GM12878 (cell line): ENCODE measurements around the gene IL20RA. TPM values are rescaled to one million over a fixed set of nuclear protein-coding genes. Genes with fewer than 3 reads are reported as not detected.

Experiments
- ATAC-seq: fragments of 200-7000 bp; cut with Tn5 transposase; 3 replicates; pipeline ENCODE4 v1.9.1; 2020; ENCODE audit warnings: mild to moderate bottlenecking, moderate library complexity
- BruUV-seq: library from RNA; stranded (reverse); fragments of 400-500 nt; replicated peaks from 2 replicates; lab custom pipeline; 2021; lab: Mats Ljungman, UMichigan
- CTCF ChIA-PET: fragments of 300-600 bp; sonication (Branson Sonifier 250); formaldehyde crosslinking; extraction: SDS; loops from one replicate; lab custom pipeline; 2021; ENCODE audit warnings: inconsistent platforms; lab: Yijun Ruan, JAX
- POLR2A ChIA-PET: fragments of 350-600 bp; formaldehyde crosslinking; extraction: SDS; loops from one replicate; lab custom pipeline; 2021; ENCODE audit warnings: inconsistent platforms; lab: Charles Lee
- RAD21 ChIA-PET: fragments of 300-600 bp; sonication (Branson Sonifier 250); formaldehyde crosslinking; loops from one replicate; lab custom pipeline; 2023; ENCODE audit warnings: antibody characterized with exemption; ENCODE audit not compliant: unreplicated experiment; lab: Charles Lee
- SMC1A ChIA-PET: fragments of 300-600 bp; sonication (Branson Sonifier 250); formaldehyde crosslinking; loops from one replicate; lab custom pipeline; 2023; ENCODE audit not compliant: unreplicated experiment, uncharacterized antibody; lab: Charles Lee
- DNase-seq: peaks from one replicate; pipeline ENCODE4 v3.0.0-alpha.2; 2011; ENCODE audit warnings: low read depth, low spot score
- FAIRE-seq: peaks from 3 replicates; lab custom pipeline; 2011; peaks lifted over from hg19 to GRCh38; lab: Jason Lieb, UNC
- H2AFZ ChIP-seq: 2 replicates; pipeline ENCODE4 v1.6.0; 2011; ENCODE audit warnings: low read depth, low read length, control low read depth; ENCODE audit not compliant: control insufficient read depth
- H3K27ac ChIP-seq: 2 replicates; pipeline ENCODE4 v1.5.1; 2011; ENCODE audit warnings: control low read depth; ENCODE audit not compliant: control insufficient read depth, insufficient read depth
- H3K27me3 ChIP-seq, 2 experiments: replicated peaks in 1 of 2; 2 replicates each; pipeline versions ENCODE4 v1.6.0 to v1.6.1; 2011; ENCODE audit warnings: low read length in 1 of 2; ENCODE audit not compliant: control insufficient read depth in 2 of 2, insufficient read depth in 2 of 2
- H3K36me3 ChIP-seq, 2 experiments: 2 replicates each; pipeline ENCODE4 v1.5.1; 2011; ENCODE audit warnings: low read length in 1 of 2; ENCODE audit not compliant: control insufficient read depth in 2 of 2, insufficient read depth in 2 of 2
- H3K4me1 ChIP-seq: 2 replicates; pipeline ENCODE4 v1.6.1; 2011; ENCODE audit warnings: mild to moderate bottlenecking, low read length, moderate library complexity, mixed read lengths; ENCODE audit not compliant: control insufficient read depth, insufficient read depth
- H3K4me2 ChIP-seq: 2 replicates; pipeline ENCODE4 v1.6.0; 2011; ENCODE audit warnings: control low read depth; ENCODE audit not compliant: control insufficient read depth, insufficient read depth
- H3K4me3 ChIP-seq: fragments of 200-600 bp; sonication (generic); 2 replicates; pipeline ENCODE4 v1.5.1; 2016
- H3K79me2 ChIP-seq: 2 replicates; pipeline ENCODE4 v1.6.0; 2011; ENCODE audit warnings: low read length; ENCODE audit not compliant: control insufficient read depth, insufficient read depth
- H3K9ac ChIP-seq: 2 replicates; pipeline ENCODE4 v1.8.0; 2011; ENCODE audit warnings: low read length, control low read depth, mixed read lengths; ENCODE audit not compliant: control insufficient read depth, insufficient read depth
- H3K9me3 ChIP-seq: replicated peaks from 3 replicates; pipeline ENCODE4 v1.5.1; 2011; ENCODE audit warnings: mild to moderate bottlenecking, low read length; ENCODE audit not compliant: control insufficient read depth, insufficient read depth
- H4K20me1 ChIP-seq: 2 replicates; pipeline ENCODE4 v1.6.0; 2011; ENCODE audit not compliant: control insufficient read depth, insufficient read depth
- BACH1 ChIP-seq: fragments of 450-650 bp; IDR thresholded peaks from 2 replicates; pipeline ENCODE4 v1.6.1; 2017; ENCODE audit warnings: mild to moderate bottlenecking, borderline replicate concordance
- EP300 ChIP-seq, 2 experiments: fragments of 150-350 bp in 1 of 2; IDR thresholded peaks; 2 replicates each; pipeline ENCODE4 v1.6.1; 2011 to 2012; ENCODE audit warnings: low read depth in 2 of 2, low read length in 2 of 2, borderline replicate concordance in 1 of 2, improper control_type of control experiment in 1 of 2, inconsistent platforms in 1 of 2; ENCODE audit not compliant: control insufficient read depth in 1 of 2
- IRF4 ChIP-seq: IDR thresholded peaks from 2 replicates; pipeline ENCODE4 v1.6.1; 2011; ENCODE audit warnings: low read depth, low read length
- NFYA ChIP-seq: IDR thresholded peaks from 2 replicates; pipeline ENCODE4 v1.6.1; 2011; ENCODE audit warnings: low read depth, mild to moderate bottlenecking, low read length, improper control_type of control experiment, borderline replicate concordance
- NKRF ChIP-seq: fragments of 450-650 bp; conservative IDR thresholded peaks from 2 replicates; pipeline ENCODE4 v1.6.1; 2017; ENCODE audit warnings: mild to moderate bottlenecking, moderate library complexity
- POLR2AphosphoS2 ChIP-seq: IDR thresholded peaks from 2 replicates; pipeline ENCODE4 v1.6.1; 2011; ENCODE audit warnings: low read depth, mild to moderate bottlenecking, low read length, improper control_type of control experiment, moderate library complexity
- RCOR1 ChIP-seq: conservative IDR thresholded peaks from 2 replicates; pipeline ENCODE4 v1.6.1; 2012; ENCODE audit warnings: low read depth, low read length, improper control_type of control experiment
- SMARCA5 ChIP-seq: fragments of 450-650 bp; IDR thresholded peaks from 2 replicates; pipeline ENCODE4 v1.6.1; 2017; ENCODE audit warnings: mild to moderate bottlenecking
- TCF3 ChIP-seq: IDR thresholded peaks from 2 replicates; pipeline ENCODE4 v1.6.1; 2012; ENCODE audit warnings: low read depth, mild to moderate bottlenecking, low read length, borderline replicate concordance; ENCODE audit not compliant: insufficient read depth
- USF2 ChIP-seq: IDR thresholded peaks from 2 replicates; pipeline ENCODE4 v1.6.1; 2011; ENCODE audit warnings: low read depth, low read length, improper control_type of control experiment, borderline replicate concordance
- YY1 ChIP-seq: IDR thresholded peaks from 2 replicates; pipeline ENCODE4 v1.6.1; 2011; ENCODE audit warnings: low read depth, mild to moderate bottlenecking, low read length
- ZNF622 ChIP-seq: fragments of 450-650 bp; IDR thresholded peaks from 2 replicates; pipeline ENCODE4 v1.6.1; 2017; ENCODE audit warnings: mild to moderate bottlenecking, inconsistent platforms
- WGBS: methylation state at CpG from one replicate; pipeline ENCODE4 v1.1.6; 2016; ENCODE audit warnings: low lambda C conversion rate; ENCODE audit not compliant: insufficient replicate concordance, insufficient coverage; ENCODE audit errors: missing lambda C conversion rate; 5-methylcytosine and 5-hydroxymethylcytosine counted together
- in situ Hi-C: fragments of 300-500 bp; cut with MboI; formaldehyde crosslinking; loops from 9 replicates; pipeline ENCODE4 v1.14.3; 2018; ENCODE audit warnings: mixed read lengths
- intact Hi-C: fragments of 100-400 bp; cut with micrococcal nuclease; formaldehyde crosslinking; loops from one replicate; pipeline ENCODE4 v1.14.2; 2022; ENCODE audit not compliant: unreplicated experiment
- polyA plus RNA-seq, 11 experiments: library from polyadenylated mRNA; depleted of rRNA in 4 of 11; unstranded in 6 of 11; stranded (reverse) in 5 of 11; fragments of >200 nt; fragmentation: Nextera tagmentation in 4 of 11; fragmentation: Illumina TruSeq in 1 of 11; extraction: Ambion mirVana in 4 of 11; extraction: Trizol in 1 of 11; gene quantifications; 1 replicate in 1 of 11; 2 replicates in 10 of 11; pipeline versions ENCODE4 v1.2.1 to v1.2.3, GENCODE V29; 2011 to 2016; ENCODE audit warnings: inconsistent platforms in 2 of 11, missing spikeins in 2 of 11, low read depth in 1 of 11
- total RNA-seq, 4 experiments: library from RNA; depleted of rRNA in 3 of 4; stranded (reverse); fragments of >200 nt in 3 of 4; fragmentation: Illumina TruSeq in 1 of 4; extraction: Trizol in 1 of 4; gene quantifications; 2 replicates each; pipeline versions ENCODE4 v1.2.1 to v1.2.3, GENCODE V29; 2013 to 2021
- TF ChIP-seq, protein P1 (sequence below), 3 experiments: IDR thresholded peaks in 2 of 3; conservative IDR thresholded peaks in 1 of 3; 2 replicates each; pipeline ENCODE4 v1.5.1; 2011; ENCODE audit warnings: low read depth in 3 of 3, low read length in 3 of 3, mild to moderate bottlenecking in 3 of 3, control low read depth in 2 of 3, moderate library complexity in 2 of 3, inconsistent platforms in 1 of 3, mixed read lengths in 1 of 3; ENCODE audit not compliant: control insufficient read depth in 2 of 3, insufficient read depth in 1 of 3; ENCODE audit errors: extremely low read depth in 1 of 3
- TF ChIP-seq, protein P2 (sequence below): IDR thresholded peaks from 2 replicates; pipeline ENCODE4 v1.6.1; 2012; ENCODE audit warnings: improper control_type of control experiment, low read depth, low read length; ENCODE audit not compliant: insufficient replicate concordance

IL20RA gene
- total and polyA plus RNA-seq, 10 of the 15 experiments (the other 5 are each of a cell fraction or from before 2014, with no cell fraction given): 0.02 to 0.16 (median 0.09) TPM; not detected in 3

- ChIA-PET SMC1A (no interaction called here), POLR2A (no interaction called here), RAD21 (no interaction called here), CTCF (interaction anchor here (1.1 to 1.6 kb wide), 2 partner anchors 10 to 622 kb away, joined by 3 to 4 read pairs; no protein-coding TSS in a partner anchor)
- H4K20me1 ChIP-seq: no peaks in the 10 kb centered on the region
- no peak overlapping the region for H3K4me3 ChIP-seq
- in situ Hi-C loops: no loop called here
- H2AFZ ChIP-seq: no peak overlapping the region
- no peak for DNase-seq
- H3K4me1 ChIP-seq: peaks cover 4% of the 10 kb centered on the region; the same call in 1 of the 2 replicates
- no peaks in the 10 kb centered on the region for H3K79me2 ChIP-seq
- BruUV-seq: no TSS peak
- peak; percentile 36; the same call in 2 of the 3 replicates for ATAC-seq
- no peak for FAIRE-seq
- H3K36me3 ChIP-seq: no peaks in the 10 kb centered on the region
- no peaks in the 10 kb centered on the region for H3K9me3 ChIP-seq
- intact Hi-C loops: no loop called here
- no peak overlapping the region for H3K9ac ChIP-seq
- H3K4me2 ChIP-seq: no peak overlapping the region
- H3K27me3 ChIP-seq: no peaks in the 10 kb centered on the region; a peak in 2 of 4 replicates
- 59% methylated on average over 3 of the region's 3 CpGs for WGBS
- H3K27ac ChIP-seq: no peak overlapping the region
- TF ChIP-seq SMARCA5 (no peak), NKRF (no peak), YY1 (no peak), NFYA (no peak), IRF4 (no peak), ZNF622 (no peak), TCF3 (no peak), EP300 (IDR thresholded peaks at IDR 0.05; ENCODE audit: borderline replicate concordance in 1 of 2, control insufficient read depth in 1 of 2, low read depth in 2 of 2, low read length in 2 of 2) (no peak), BACH1 (no peak), RCOR1 (no peak), USF2 (no peak), POLR2AphosphoS2 (no peak)
- TF ChIP-seq, protein P1, sequence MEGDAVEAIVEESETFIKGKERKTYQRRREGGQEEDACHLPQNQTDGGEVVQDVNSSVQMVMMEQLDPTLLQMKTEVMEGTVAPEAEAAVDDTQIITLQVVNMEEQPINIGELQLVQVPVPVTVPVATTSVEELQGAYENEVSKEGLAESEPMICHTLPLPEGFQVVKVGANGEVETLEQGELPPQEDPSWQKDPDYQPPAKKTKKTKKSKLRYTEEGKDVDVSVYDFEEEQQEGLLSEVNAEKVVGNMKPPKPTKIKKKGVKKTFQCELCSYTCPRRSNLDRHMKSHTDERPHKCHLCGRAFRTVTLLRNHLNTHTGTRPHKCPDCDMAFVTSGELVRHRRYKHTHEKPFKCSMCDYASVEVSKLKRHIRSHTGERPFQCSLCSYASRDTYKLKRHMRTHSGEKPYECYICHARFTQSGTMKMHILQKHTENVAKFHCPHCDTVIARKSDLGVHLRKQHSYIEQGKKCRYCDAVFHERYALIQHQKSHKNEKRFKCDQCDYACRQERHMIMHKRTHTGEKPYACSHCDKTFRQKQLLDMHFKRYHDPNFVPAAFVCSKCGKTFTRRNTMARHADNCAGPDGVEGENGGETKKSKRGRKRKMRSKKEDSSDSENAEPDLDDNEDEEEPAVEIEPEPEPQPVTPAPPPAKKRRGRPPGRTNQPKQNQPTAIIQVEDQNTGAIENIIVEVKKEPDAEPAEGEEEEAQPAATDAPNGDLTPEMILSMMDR (IDR thresholded peaks at IDR 0.05 in 2 of 3, conservative IDR thresholded peaks at IDR 0.05 in 1 of 3; ENCODE audit: control insufficient read depth in 2 of 3, extremely low read depth in 1 of 3, insufficient read depth in 1 of 3, low read depth in 3 of 3, low read length in 3 of 3): no peak
- TF ChIP-seq, protein P2, sequence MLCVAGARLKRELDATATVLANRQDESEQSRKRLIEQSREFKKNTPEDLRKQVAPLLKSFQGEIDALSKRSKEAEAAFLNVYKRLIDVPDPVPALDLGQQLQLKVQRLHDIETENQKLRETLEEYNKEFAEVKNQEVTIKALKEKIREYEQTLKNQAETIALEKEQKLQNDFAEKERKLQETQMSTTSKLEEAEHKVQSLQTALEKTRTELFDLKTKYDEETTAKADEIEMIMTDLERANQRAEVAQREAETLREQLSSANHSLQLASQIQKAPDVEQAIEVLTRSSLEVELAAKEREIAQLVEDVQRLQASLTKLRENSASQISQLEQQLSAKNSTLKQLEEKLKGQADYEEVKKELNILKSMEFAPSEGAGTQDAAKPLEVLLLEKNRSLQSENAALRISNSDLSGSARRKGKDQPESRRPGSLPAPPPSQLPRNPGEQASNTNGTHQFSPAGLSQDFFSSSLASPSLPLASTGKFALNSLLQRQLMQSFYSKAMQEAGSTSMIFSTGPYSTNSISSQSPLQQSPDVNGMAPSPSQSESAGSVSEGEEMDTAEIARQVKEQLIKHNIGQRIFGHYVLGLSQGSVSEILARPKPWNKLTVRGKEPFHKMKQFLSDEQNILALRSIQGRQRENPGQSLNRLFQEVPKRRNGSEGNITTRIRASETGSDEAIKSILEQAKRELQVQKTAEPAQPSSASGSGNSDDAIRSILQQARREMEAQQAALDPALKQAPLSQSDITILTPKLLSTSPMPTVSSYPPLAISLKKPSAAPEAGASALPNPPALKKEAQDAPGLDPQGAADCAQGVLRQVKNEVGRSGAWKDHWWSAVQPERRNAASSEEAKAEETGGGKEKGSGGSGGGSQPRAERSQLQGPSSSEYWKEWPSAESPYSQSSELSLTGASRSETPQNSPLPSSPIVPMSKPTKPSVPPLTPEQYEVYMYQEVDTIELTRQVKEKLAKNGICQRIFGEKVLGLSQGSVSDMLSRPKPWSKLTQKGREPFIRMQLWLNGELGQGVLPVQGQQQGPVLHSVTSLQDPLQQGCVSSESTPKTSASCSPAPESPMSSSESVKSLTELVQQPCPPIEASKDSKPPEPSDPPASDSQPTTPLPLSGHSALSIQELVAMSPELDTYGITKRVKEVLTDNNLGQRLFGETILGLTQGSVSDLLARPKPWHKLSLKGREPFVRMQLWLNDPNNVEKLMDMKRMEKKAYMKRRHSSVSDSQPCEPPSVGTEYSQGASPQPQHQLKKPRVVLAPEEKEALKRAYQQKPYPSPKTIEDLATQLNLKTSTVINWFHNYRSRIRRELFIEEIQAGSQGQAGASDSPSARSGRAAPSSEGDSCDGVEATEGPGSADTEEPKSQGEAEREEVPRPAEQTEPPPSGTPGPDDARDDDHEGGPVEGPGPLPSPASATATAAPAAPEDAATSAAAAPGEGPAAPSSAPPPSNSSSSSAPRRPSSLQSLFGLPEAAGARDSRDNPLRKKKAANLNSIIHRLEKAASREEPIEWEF: no peak
Observed at GRCh38 chr6:136955123-136955522, 89.6 kb downstream of the IL20RA start.
